Measurements from ENCODE around the gene SPATA2.

DNA sequence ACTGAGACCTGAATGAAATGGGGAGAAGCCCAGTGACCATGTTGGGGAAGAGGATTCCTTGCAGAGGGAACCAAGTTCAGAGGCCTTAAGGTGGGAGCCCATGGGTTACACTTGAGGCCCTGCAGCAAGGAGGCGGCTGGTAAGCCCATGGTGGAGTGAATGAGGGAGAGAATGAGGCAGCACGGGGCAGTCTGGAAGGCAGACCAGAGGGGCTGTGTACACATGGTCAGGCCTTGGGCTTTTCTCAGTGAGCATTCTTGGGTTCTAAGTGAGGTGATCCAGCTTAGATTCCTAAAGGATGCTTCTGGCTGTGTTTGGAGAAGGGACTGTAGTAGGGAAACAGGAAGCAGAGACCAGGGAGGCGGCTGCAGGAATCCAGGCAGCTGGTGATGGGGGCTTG is 39.8 kb upstream of the SPATA2 start:
- TF ChIP-seq CTCF (conservative IDR thresholded peaks at IDR 0.05; ENCODE audit: low read depth in 2 of 2) (no peak), NANOG (IDR thresholded peaks at IDR 0.05; ENCODE audit: borderline replicate concordance) (no peak)
